Measurements from ENCODE around the gene NYNRIN.

NYNRIN gene

DNA sequence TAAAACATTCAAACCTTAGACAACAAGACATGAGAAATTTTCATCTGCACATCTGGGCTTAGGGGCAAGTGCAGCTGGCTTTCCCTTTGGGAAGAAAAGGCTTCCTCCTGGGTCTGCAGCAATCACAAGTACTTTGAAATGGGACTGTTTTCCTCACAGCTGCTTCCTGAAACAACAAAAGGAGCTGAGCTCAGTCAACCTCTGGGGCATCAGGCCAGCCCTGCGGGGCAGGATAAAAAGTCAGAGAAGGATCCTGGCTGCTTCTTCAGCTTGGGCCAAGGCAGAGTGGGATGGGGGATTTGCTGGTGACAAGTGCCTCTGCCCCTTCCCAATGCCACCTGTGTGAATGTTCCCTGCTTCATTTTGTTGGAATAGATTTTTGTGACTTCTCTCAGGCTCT lies 59.9 kb downstream of the NYNRIN start:
- DNase-seq, result no peak

- DNase-seq, result no peak
These were observed 60.5 kb downstream of the NYNRIN start for GRCh38 chr14:24459331-24459730.

- DNase-seq, result no peak
These were observed 62.5 kb downstream of the NYNRIN start for GRCh38 chr14:24461336-24461735.

GRCh38 chr14:24463017-24463883 lies 64.4 kb downstream of the NYNRIN start:
- no peak for DNase-seq

DNA sequence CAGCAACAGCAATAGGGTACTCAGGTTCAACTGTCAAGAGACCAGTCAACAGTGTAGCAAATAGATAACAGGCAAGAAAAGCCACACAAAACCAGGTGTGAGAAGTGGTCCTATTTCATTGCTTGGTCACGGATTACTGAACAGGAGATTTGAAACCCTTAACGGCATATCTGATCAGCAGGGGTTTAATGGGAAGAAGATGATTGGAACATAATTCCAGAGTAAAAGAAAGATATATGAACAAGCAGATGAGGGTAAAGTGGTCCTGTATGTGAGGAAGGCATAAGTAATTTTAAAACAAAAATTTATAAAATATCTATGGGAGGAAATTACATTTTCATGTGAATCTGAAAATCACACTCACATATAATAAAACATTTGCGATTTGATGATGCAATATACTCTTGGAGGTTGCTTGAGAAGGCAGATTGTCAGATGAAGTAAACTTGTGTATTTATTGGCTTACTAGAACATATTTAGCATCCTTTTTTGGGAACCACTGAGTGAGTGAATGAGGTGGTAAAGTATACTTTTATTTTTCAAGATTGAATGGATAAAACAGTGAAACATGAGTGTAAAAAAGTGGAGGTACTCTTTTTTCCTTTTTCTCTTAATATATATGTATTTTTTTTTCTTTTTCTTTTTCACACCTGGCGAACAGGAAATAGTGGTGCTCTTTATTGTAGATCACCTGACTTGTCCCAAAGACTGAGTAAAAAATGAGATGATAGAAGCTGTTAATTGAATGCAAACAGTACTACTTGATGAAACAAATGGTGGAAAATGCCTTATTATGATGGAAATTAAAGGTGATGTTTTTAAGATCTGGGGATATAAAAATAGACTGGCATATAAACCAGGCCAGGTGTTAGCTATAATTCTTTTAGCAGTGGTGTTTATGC lies 65.3 kb downstream of the NYNRIN start:
- peak in 1 of 6 experiments; percentile 5 for DNase-seq

DNA sequence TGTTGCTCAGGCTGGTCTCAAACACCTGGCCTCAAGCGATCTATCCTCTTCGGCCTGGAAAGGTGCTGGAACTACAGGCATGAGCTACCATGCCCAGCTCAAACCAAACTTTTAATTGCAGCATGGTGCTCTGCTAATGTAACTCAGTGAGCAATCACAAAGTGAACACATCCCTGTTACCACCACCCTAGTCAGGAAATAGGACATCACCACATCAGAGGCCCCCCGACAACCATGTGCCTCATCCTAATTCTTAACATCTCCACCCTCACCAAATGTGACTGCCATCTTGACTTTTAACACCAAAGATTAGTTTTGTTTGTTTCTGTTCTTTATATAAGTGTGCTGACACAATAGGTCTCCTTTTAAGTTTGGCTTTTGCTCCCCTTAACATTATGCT lies 66.6 kb downstream of the NYNRIN start:
- DNase-seq, result peak in 2 of 6 experiments; percentile 7 to 11

DNA sequence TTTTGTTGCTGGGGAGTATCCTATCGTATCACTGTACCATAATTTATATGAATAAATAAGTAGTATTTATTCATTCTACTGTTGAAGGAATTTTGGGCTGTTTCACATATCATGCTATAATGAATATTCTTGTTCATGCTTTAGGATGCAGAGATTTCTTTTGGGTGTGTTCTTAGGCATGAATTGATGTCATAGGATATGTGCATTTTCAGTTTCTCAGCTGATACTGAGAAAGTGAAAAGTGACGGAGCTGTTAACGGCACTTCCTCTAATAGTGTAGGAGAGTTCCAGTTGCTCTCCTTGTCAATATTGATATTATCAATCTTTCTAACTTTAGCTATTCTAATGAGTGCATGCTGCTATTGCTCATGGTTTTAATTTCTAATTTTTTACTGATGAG lies 67.0 kb downstream of the NYNRIN start:
- no peak for DNase-seq
